ENCODE results near the gene DYSF. TPM values are rescaled to one million over a fixed set of nuclear protein-coding genes. Genes with fewer than 3 reads are reported as not detected.

DYSF gene
- total RNA-seq, 1 experiment from 2014 or later = 0.24 TPM

- CTCF ChIA-PET = no interaction called here
- BruUV-seq (replicated peaks) = no TSS peak
- no peak overlapping the region for H3K4me3 ChIP-seq (ENCODE audit: low read depth, low read length, poor library complexity, severe bottlenecking)
- intact Hi-C loops (cut with micrococcal nuclease; ENCODE audit: unreplicated experiment) = loop anchor here (10.0 kb wide), 1 partner anchor 526 kb away; the partner anchor contains the start of gene CYP26B1
- H3K27me3 ChIP-seq (replicated peaks; ENCODE audit: insufficient read depth, low read depth, low read length, poor library complexity) = no peaks in the 10 kb centered on the region
- DNase-seq (ENCODE audit: low spot score) = peak; percentile 36
- POLR2A ChIA-PET (ENCODE audit: low non-redundant PET) = no interaction called here
- no peaks in the 10 kb centered on the region for H3K9me3 ChIP-seq (ENCODE audit: low read depth, low read length, poor library complexity, severe bottlenecking)
- no peak for TF ChIP-seq EZH2 (IDR thresholded peaks at IDR 0.05; ENCODE audit: borderline replicate concordance, low read depth, low read length, poor library complexity, severe bottlenecking)
- no peak for TF ChIP-seq CTCF (conservative IDR thresholded peaks at IDR 0.05; ENCODE audit: low read depth, low read length)
- no peaks in the 10 kb centered on the region for H3K4me1 ChIP-seq (ENCODE audit: insufficient read depth, low read length, poor library complexity, severe bottlenecking)
- H3K27ac ChIP-seq (ENCODE audit: low read depth, low read length, poor library complexity, severe bottlenecking) = no peak overlapping the region
- H3K36me3 ChIP-seq (ENCODE audit: insufficient read depth, low read length, poor library complexity, severe bottlenecking) = no peaks in the 10 kb centered on the region
Measured at GRCh38 chr2:71618327-71619113, 165.2 kb downstream of the DYSF start.

- DNase-seq (ENCODE audit: low spot score) = no peak
- Histone ChIP-seq H3K36me3 (ENCODE audit: insufficient read depth, low read length, poor library complexity, severe bottlenecking) (no peaks in the 10 kb centered on the region), H3K9me3 (ENCODE audit: low read depth, low read length, poor library complexity, severe bottlenecking) (no peaks in the 10 kb centered on the region), H3K4me1 (ENCODE audit: insufficient read depth, low read length, poor library complexity, severe bottlenecking) (no peaks in the 10 kb centered on the region), H3K27ac (ENCODE audit: low read depth, low read length, poor library complexity, severe bottlenecking) (no peak overlapping the region), H3K27me3 (replicated peaks; ENCODE audit: insufficient read depth, low read depth, low read length, poor library complexity) (no peaks in the 10 kb centered on the region), H3K4me3 (ENCODE audit: low read depth, low read length, poor library complexity, severe bottlenecking) (no peak overlapping the region)
- TF ChIP-seq CTCF (conservative IDR thresholded peaks at IDR 0.05; ENCODE audit: low read depth, low read length) = no peak
- no peak for TF ChIP-seq EZH2 (IDR thresholded peaks at IDR 0.05; ENCODE audit: borderline replicate concordance, low read depth, low read length, poor library complexity, severe bottlenecking)
- no TSS peak for BruUV-seq (replicated peaks)
- ChIA-PET POLR2A (ENCODE audit: low non-redundant PET) (no interaction called here), CTCF (no interaction called here)
- intact Hi-C loops (cut with micrococcal nuclease; ENCODE audit: unreplicated experiment) = loop anchor here (10.0 kb wide), 1 partner anchor 526 kb away; the partner anchor contains the start of gene CYP26B1
Measured at GRCh38 chr2:71619230-71619741, 165.9 kb downstream of the DYSF start.

- no peaks in the 10 kb centered on the region for H3K27me3 ChIP-seq (replicated peaks; ENCODE audit: insufficient read depth, low read depth, low read length, poor library complexity)
- no peaks in the 10 kb centered on the region for H3K4me1 ChIP-seq (ENCODE audit: insufficient read depth, low read length, poor library complexity, severe bottlenecking)
- TF ChIP-seq CTCF (conservative IDR thresholded peaks at IDR 0.05; ENCODE audit: low read depth, low read length) (no peak), EZH2 (IDR thresholded peaks at IDR 0.05; ENCODE audit: borderline replicate concordance, low read depth, low read length, poor library complexity, severe bottlenecking) (no peak)
- no peaks in the 10 kb centered on the region for H3K9me3 ChIP-seq (ENCODE audit: low read depth, low read length, poor library complexity, severe bottlenecking)
- CTCF ChIA-PET = no interaction called here
- intact Hi-C loops (cut with micrococcal nuclease; ENCODE audit: unreplicated experiment) = no loop called here
- BruUV-seq (replicated peaks) = no TSS peak
- DNase-seq (ENCODE audit: low spot score) = no peak
- POLR2A ChIA-PET (ENCODE audit: low non-redundant PET) = no interaction called here
- H3K36me3 ChIP-seq (ENCODE audit: insufficient read depth, low read length, poor library complexity, severe bottlenecking) = no peaks in the 10 kb centered on the region
- H3K4me3 ChIP-seq (ENCODE audit: low read depth, low read length, poor library complexity, severe bottlenecking) = no peak overlapping the region
- no peak overlapping the region for H3K27ac ChIP-seq (ENCODE audit: low read depth, low read length, poor library complexity, severe bottlenecking)
Measured at GRCh38 chr2:71620116-71620515, 166.8 kb downstream of the DYSF start.
